ENCODE data around the gene NPTX1.

The NPTX1 gene

GRCh38 chr17:80478487-80479245 lies 2.3 kb upstream of the NPTX1 start:
- DNase-seq (ENCODE audit: low spot score) = no peak

- no peak for DNase-seq (ENCODE audit: low spot score)
These were observed 1.5 kb upstream of the NPTX1 start for GRCh38 chr17:80477647-80478478.

GRCh38 chr17:80476877-80477646 lies 655 bp upstream of the NPTX1 start:
- DNase-seq (ENCODE audit: low spot score) = no peak

- no peak for DNase-seq (ENCODE audit: low spot score)
These were observed 1.2 kb downstream of the NPTX1 start for GRCh38 chr17:80474961-80475909.

DNA sequence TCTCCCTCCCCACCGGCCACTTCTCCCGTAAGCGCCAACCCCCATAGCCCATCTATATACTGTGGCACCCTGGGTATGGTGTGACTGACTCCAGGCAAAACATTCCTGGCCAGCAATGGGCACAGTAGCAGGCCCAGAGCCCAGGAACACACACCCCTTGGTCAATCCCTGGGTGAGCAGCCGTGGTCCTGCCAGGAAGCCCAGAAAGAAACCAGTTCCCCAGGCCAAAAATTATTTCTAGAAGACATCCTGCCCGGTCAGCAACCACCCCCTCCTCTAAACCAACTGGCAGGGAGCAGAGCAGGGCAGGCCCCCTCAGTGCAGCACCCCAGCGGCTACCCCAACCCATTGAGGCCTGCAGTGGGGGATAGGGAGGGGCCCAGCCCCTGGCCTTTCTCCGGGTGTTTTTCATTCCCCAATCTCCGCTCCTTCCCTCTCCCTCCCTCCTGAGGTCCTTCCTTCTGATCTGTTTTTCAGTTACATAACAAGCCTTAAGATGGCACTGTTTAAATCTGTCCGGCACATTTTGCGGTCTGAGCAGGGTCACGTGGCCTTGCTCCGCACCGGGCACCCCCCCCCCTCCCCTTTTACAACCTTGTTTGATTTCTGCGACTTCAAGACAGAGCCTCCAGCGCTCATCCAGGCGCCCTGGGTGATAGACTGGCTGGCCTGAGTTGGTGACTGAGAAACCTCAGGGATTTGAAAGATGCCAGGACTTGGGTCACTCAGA lies 2.0 kb downstream of the NPTX1 start:
- DNase-seq (ENCODE audit: low spot score) = no peak

GRCh38 chr17:80473701-80474100 lies 2.7 kb downstream of the NPTX1 start:
- DNase-seq (ENCODE audit: low spot score) = no peak

GRCh38 chr17:80472996-80473395 lies 3.4 kb downstream of the NPTX1 start:
- DNase-seq (ENCODE audit: low spot score) = no peak

DNA sequence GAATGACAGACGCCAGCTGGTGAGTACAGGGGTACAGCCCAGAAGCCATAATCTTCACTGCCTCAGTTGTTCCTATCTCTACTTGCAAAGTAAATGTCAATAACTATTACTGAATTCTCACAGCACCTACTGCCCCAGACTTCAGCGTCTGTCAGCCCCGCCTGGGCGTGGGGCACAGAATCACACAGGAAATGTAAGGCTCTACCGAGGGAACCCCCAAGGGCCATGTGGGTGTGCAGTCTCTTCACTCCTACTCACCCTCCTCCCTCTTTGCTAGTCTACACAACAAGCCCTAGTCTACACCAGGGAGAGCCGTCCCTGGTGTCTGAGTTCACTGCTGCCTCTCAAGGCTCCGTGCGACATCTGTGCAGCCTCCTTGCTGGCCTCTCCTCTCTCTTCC lies 4.5 kb downstream of the NPTX1 start:
- peak; percentile 43 for DNase-seq (ENCODE audit: low spot score)

DNA sequence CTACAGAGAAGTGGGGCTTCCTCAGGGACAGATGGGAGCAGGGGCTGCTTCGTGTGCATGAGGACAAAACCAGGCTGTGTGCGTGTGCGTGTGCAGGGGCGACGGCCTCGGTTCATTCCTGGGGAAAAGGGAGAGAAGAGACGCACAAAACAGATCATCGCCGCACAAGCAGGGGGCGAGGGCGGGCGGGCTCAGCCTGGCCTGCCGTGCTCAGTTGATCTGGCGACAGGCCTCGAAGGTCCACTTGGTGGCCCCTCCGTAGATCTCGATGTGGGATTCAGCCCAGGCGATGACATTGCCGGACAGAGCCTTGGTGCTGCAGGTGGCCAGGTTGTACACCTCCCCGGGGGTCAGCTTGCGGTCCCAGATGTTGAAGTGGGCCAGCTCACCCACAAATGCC lies 5.8 kb downstream of the NPTX1 start:
- no peak for DNase-seq (ENCODE audit: low spot score)

GRCh38 chr17:80469667-80470066 lies 6.7 kb downstream of the NPTX1 start:
- DNase-seq (ENCODE audit: low spot score) = no peak

DNA sequence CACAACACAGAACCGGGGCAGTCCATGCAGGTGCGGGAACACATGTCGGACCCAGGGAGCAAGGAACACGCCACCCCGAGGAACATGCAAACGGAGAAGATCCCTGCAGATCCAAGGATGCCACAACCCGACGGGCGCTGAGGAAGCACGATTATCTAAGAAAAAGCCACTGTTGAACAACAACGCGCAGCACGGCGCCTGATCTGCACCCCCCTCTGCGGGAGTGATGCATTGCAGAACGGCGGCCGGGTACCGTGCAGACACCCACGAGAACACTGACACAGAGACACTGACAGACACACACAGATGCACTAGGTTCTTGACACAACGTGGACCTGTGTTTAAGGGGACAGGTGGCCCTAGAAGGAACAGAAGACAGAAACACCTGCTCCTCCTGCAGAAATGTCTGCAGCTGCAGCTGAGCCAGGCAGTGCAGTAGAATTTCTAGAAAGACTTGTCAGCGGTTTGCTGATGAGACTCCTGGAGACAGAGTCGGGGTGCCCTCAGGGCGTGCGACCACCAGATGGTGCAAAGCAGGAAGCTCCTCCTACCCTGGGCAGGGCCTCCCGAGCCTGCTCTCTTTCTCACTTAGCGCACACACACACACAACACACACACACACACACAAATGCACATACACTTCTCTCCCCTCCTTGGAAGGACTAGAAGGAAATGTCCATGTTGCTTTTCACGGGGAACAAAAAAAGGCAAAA lies 7.5 kb downstream of the NPTX1 start:
- DNase-seq (ENCODE audit: low spot score) = no peak

DNA sequence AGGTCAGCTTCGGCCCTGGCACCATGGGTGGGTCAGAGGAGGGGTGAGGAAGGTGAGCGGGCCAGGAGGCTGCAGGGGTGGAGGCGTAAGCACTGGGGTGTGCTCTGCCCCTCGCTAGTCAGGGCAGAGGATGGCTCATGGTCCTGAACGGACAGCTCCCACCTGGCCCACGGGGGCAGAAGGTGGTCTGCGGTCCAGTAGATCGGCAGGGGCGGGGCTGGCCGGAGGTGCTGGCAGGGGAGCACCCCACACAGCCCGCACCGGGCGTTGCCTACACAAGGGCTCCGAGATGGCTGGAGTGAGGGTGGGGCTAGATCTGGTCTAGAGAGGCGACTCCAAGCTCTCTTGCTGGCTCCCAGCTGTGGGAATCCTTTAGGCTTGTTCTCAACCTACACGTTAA lies 8.2 kb downstream of the NPTX1 start:
- no peak for DNase-seq (ENCODE audit: low spot score)

DNA sequence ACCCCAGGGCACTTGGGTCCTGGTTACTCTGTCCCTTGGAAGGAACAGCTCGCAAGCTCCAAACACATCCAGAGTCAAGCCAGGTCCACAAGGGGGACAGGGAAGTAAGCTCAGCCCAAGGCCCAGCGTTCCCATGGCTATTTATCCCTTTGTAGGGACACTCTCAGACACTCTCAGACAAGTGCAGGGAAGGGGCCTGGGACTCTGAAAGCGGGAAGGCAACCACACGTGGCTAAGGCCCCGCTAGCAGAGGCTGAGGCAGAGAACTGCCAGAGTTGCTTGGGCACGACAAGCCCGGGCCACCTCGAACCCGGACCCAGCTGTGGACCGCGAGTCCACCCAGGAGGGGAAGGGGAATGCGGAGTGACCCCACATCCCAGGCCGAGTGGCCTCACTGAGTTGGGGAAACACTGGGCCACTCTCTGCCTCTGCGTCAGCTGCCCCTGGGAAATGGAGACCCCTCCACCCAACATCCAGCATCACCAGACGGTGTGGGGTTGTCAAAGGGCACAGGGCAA lies 10.2 kb downstream of the NPTX1 start:
- no peak for DNase-seq (ENCODE audit: low spot score)

GRCh38 chr17:80465327-80465974 lies 11.0 kb downstream of the NPTX1 start:
- no peak for DNase-seq (ENCODE audit: low spot score)

GRCh38 chr17:80464486-80464885 lies 11.9 kb downstream of the NPTX1 start:
- no peak for DNase-seq (ENCODE audit: low spot score)

- DNase-seq (ENCODE audit: low spot score) = no peak
These were observed 12.5 kb downstream of the NPTX1 start for GRCh38 chr17:80463784-80464400.

DNA sequence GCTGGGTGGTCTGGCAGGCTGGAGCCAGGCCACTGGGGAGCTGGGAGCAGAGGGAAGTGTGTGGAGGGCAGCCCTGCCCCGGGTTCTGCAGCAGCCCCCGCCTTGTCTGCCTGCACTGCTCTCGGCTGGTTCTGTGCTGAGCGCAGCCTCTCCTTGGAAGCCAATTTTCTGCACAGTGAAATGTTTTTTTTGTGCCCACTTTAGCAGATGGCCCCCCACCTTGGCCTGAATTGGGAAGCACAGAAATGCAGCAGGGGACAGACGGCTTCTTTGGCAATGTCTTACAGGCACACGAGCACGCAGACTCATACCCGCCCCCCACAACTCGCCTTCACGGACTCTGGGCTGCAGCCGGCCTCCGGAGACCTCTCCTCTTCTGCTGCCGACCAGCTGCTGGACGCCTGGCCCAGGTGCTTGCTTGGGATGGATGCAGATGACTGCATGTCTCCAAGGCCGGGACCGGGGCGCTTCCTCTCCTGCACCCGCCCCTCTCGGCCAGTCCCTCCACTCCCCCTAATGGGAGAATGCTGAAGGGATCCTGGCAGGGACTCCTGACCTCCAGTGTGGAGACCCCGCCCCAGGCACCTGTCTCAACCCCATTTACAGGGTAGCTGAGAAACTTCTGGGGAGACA lies 14.8 kb downstream of the NPTX1 start:
- no peak for DNase-seq (ENCODE audit: low spot score)

DNA sequence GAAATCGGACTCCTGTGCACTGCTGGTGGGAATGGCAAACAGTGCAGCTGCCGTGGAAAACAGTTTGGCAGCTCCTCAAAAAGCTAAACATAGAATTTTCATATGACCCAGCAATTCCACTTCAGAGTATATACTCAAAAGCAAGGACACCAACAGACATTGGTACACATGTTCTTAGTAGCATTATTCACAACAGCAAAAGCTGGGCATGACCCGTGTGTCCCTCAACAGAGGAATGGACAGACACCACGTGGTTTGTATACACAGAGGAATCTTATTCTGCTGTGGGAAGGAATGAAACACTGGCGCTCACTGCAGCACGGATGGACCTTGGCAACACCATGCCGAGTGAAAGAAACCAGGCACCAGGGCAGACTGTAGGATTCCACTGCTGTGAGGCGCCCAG lies 16.0 kb downstream of the NPTX1 start:
- no peak for DNase-seq (ENCODE audit: low spot score)
